G401 (cell line): ENCODE results near the gene PSMG4. TPM values are rescaled to one million over a fixed set of nuclear protein-coding genes. Genes with fewer than 3 reads are reported as not detected.

ENCODE experiments used
- DNase-seq: peaks from one replicate; pipeline ENCODE4 v3.0.0-alpha.2; 2015; ENCODE audit warnings: low spot score
- in situ Hi-C: cut with HindIII; loops from 2 replicates; pipeline ENCODE4 v1.10.0; 2016; ENCODE audit warnings: low sequenced_read_pairs, mixed read lengths
- total RNA-seq: library from RNA; depleted of rRNA; stranded (reverse); fragments of >200 nt; shearing (Covaris generic); gene quantifications from 2 replicates; pipeline ENCODE4 v1.2.3, GENCODE V29; 2014

PSMG4 gene
- total RNA-seq, 1 experiment from 2014 or later, result 26.6 TPM

GRCh38 chr6:3285049-3285639 lies 26.4 kb downstream of the PSMG4 start:
- in situ Hi-C loops, result no loop called here

GRCh38 chr6:3285732-3286131 lies 27.0 kb downstream of the PSMG4 start:
- no peak for DNase-seq
- in situ Hi-C loops, result no loop called here

More at GRCh38 chr6:3285049-3285639, 26.4 kb downstream of the PSMG4 start:
- no peak for DNase-seq

- DNase-seq, result no peak
- in situ Hi-C loops, result no loop called here
These were observed 28.0 kb downstream of the PSMG4 start for GRCh38 chr6:3286641-3287171.

GRCh38 chr6:3287308-3287707 lies 28.6 kb downstream of the PSMG4 start:
- in situ Hi-C loops, result no loop called here
- DNase-seq, result no peak

GRCh38 chr6:3287976-3288707 lies 29.4 kb downstream of the PSMG4 start:
- in situ Hi-C loops, result no loop called here

GRCh38 chr6:3288711-3289663 lies 30.2 kb downstream of the PSMG4 start:
- no peak for DNase-seq
- in situ Hi-C loops, result no loop called here

More at GRCh38 chr6:3287976-3288707, 29.4 kb downstream of the PSMG4 start:
- DNase-seq, result no peak

- in situ Hi-C loops, result no loop called here
These were observed 30.9 kb downstream of the PSMG4 start for GRCh38 chr6:3289664-3290055.

GRCh38 chr6:3290149-3290930 lies 31.6 kb downstream of the PSMG4 start:
- DNase-seq, result no peak
- in situ Hi-C loops, result no loop called here

More at GRCh38 chr6:3289664-3290055, 30.9 kb downstream of the PSMG4 start:
- no peak for DNase-seq

GRCh38 chr6:3290931-3291211 lies 32.1 kb downstream of the PSMG4 start:
- in situ Hi-C loops, result no loop called here
- DNase-seq, result no peak

GRCh38 chr6:3291346-3291745 lies 32.6 kb downstream of the PSMG4 start:
- in situ Hi-C loops, result no loop called here
- DNase-seq, result no peak

- DNase-seq, result no peak
- in situ Hi-C loops, result no loop called here
These were observed 33.2 kb downstream of the PSMG4 start for GRCh38 chr6:3291987-3292386.

GRCh38 chr6:3292431-3293197 lies 33.9 kb downstream of the PSMG4 start:
- in situ Hi-C loops, result no loop called here
- no peak for DNase-seq

- no peak for DNase-seq
- in situ Hi-C loops, result no loop called here
These were observed 34.8 kb downstream of the PSMG4 start for GRCh38 chr6:3293271-3294155.

- DNase-seq, result peak; percentile 34
These were observed 35.6 kb downstream of the PSMG4 start for GRCh38 chr6:3294396-3294795.

GRCh38 chr6:3294921-3295871 lies 36.4 kb downstream of the PSMG4 start:
- in situ Hi-C loops, result no loop called here
- peak; percentile 72 for DNase-seq

More at GRCh38 chr6:3294396-3294795, 35.6 kb downstream of the PSMG4 start:
- in situ Hi-C loops, result no loop called here

GRCh38 chr6:3296078-3296477 lies 37.3 kb downstream of the PSMG4 start:
- in situ Hi-C loops, result no loop called here

More at GRCh38 chr6:3296078-3296477, 37.3 kb downstream of the PSMG4 start:
- no peak for DNase-seq
